Measurements from ENCODE around the gene SH2D2A.

The SH2D2A gene

GRCh38 chr1:156809711-156810366 lies 6.8 kb downstream of the SH2D2A start:
- no peak for DNase-seq (ENCODE audit: low read depth)
- no peak overlapping the region for H3K4me3 ChIP-seq (ENCODE audit: low read depth, low read length)
- no peak for TF ChIP-seq CTCF (IDR thresholded peaks at IDR 0.05; ENCODE audit: low read depth, low read length, missing control alignments)

GRCh38 chr1:156809281-156809680 lies 7.4 kb downstream of the SH2D2A start:
- DNase-seq (ENCODE audit: low read depth): no peak
- no peak for TF ChIP-seq CTCF (IDR thresholded peaks at IDR 0.05; ENCODE audit: low read depth, low read length, missing control alignments)
- no peak overlapping the region for H3K4me3 ChIP-seq (ENCODE audit: low read depth, low read length)

GRCh38 chr1:156808186-156809030 lies 8.2 kb downstream of the SH2D2A start:
- no peak overlapping the region for H3K4me3 ChIP-seq (ENCODE audit: low read depth, low read length)
- no peak for TF ChIP-seq CTCF (IDR thresholded peaks at IDR 0.05; ENCODE audit: low read depth, low read length, missing control alignments)
- no peak for DNase-seq (ENCODE audit: low read depth)

GRCh38 chr1:156807627-156808026 lies 9.0 kb downstream of the SH2D2A start:
- no peak overlapping the region for H3K4me3 ChIP-seq (ENCODE audit: low read depth, low read length)
- DNase-seq (ENCODE audit: low read depth): no peak
- no peak for TF ChIP-seq CTCF (IDR thresholded peaks at IDR 0.05; ENCODE audit: low read depth, low read length, missing control alignments)

- no peak for DNase-seq (ENCODE audit: low read depth)
Observed at GRCh38 chr1:156806512-156807440, 9.9 kb downstream of the SH2D2A start.

More at GRCh38 chr1:156806512-156807440, 9.9 kb downstream of the SH2D2A start:
- no peak for TF ChIP-seq CTCF (IDR thresholded peaks at IDR 0.05; ENCODE audit: low read depth, low read length, missing control alignments)
- no peak overlapping the region for H3K4me3 ChIP-seq (ENCODE audit: low read depth, low read length)

Measured in GM12864 (cell line).